ENCODE results near the gene SLC37A1.
A peak's percentile ranks its signal among the peaks of the same experiment; 100 is the strongest.

The SLC37A1 gene

GRCh38 chr21:42508371-42508770 lies 5.3 kb upstream of the SLC37A1 start:
- Mint-ChIP-seq H3K27ac (no peak overlapping the region), H3K36me3 (ENCODE audit: low read depth) (no peaks in the 10 kb centered on the region), H3K9me3 (no peaks in the 10 kb centered on the region), H3K4me1 (ENCODE audit: low read depth) (peaks cover 10% of the 10 kb centered on the region), H3K27me3 (no peaks in the 10 kb centered on the region), H3K4me3 (no peak overlapping the region)
- DNase-seq, result no peak

DNA sequence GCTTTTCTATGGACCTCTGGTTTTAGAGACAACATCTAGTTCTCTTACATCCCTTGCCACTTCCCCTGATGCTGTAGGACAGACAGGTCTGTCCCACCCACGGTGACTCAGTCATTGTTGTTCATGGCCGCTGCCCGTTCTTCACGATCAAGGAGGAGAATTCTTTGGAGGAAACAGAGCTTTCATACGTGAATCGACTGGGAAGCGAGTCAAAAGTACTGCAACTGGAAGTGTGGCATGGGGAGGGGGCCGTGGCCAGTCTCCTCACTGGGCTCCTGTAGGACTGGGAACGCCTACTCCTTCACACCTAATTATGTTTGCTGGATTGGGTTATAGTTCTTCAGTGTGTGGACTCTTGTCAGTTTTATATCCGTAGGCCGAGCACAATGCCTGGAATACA lies 4.4 kb upstream of the SLC37A1 start:
- H3K9me3 Mint-ChIP-seq, result no peaks in the 10 kb centered on the region
- H3K27ac Mint-ChIP-seq, result no peak overlapping the region
- no peak for DNase-seq
- H3K4me3 Mint-ChIP-seq, result no peak overlapping the region
- H3K27me3 Mint-ChIP-seq, result no peaks in the 10 kb centered on the region
- H3K36me3 Mint-ChIP-seq (ENCODE audit: low read depth), result no peaks in the 10 kb centered on the region
- peaks cover 3% of the 10 kb centered on the region for H3K4me1 Mint-ChIP-seq (ENCODE audit: low read depth)

DNA sequence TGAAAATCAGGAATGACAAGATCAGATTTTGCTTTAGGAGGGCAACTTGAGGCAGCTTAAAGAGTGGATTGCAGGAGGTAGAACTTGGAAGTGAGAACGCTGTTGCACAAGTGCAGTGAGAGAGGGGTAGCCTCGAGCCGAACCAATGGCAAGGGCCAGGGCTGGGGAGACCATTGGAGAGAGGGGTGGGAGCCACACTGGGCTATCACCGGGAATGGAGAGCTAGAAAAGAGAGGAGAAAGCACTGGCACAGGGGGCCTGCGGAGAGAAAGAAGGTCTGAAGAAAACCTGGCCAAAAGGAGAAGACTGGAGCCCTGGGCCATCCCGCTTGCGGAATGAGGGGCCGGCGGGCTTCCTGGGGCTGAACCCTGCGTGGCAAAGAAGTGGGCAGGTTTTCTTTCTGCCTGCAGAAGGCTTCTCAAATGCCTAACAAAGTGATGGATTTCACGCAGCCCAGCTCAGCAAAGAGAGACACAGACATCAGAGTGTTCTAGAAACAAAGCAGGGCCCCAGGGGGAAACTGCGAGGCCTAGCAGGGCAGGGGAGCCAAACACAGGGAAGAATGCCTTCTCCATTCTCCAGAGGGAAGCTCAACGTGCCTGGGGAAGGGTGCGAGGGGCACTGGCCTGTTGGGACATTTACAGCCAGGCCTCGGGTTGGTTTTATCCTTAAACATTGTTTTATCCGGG lies 1.2 kb upstream of the SLC37A1 start:
- Mint-ChIP-seq H3K27ac (no peak overlapping the region), H3K4me1 (ENCODE audit: low read depth) (peaks cover 29% of the 10 kb centered on the region), H3K27me3 (no peaks in the 10 kb centered on the region), H3K36me3 (ENCODE audit: low read depth) (peaks cover 9% of the 10 kb centered on the region), H3K9me3 (no peaks in the 10 kb centered on the region), H3K4me3 (peak overlapping the region; percentile 75)
- no peak for DNase-seq

DNA sequence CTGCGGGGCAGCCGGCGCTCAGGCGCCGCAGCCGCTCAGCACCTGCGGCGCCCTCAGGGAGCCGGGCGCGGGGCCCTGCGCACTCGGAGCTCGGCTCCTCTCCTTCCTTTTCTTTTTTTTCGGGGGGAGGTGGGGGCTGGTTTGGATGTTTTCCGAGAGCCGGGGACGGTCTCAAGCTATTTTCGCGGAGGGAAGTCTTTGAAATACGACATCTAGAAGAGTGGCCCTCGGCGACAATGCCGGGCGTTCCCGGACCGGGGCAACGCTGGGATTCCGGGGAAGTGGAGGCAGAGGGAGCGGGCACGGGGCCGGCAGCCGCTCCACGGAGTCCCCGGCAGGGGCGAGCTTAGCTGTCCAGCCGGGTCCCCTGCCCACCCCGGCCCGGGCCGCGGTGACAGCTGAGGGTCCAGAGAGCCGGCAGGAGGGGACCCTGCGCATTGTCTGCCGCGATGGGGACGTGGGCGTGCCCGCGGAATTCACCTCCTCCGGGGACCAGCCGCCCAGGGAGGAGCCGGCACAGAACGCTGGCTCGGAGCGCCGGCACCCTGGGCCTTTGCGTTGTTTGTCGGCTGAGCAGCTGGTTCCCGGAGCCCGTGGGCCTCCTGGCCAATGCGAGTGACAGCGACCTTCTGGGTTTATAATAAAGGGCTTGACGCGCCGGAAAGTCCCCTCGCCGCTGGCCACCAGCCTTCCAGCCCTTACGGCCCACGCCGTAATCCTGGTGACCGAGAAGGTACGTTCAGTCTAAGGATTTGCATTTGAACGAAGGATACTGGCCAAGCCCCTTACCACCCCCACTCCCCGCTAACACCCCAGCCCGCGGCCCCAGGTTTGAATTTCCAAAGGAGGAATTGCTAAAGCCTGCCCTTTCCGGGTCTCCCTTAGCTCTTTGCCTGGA lies 582 bp downstream of the SLC37A1 start:
- Mint-ChIP-seq H3K27me3 (no peaks in the 10 kb centered on the region), H3K4me3 (peak overlapping the region; percentile 80), H3K36me3 (ENCODE audit: low read depth) (peaks cover 26% of the 10 kb centered on the region), H3K4me1 (ENCODE audit: low read depth) (peaks cover 35% of the 10 kb centered on the region), H3K9me3 (no peaks in the 10 kb centered on the region), H3K27ac (peak overlapping the region; percentile 55)
- DNase-seq, result peak; percentile 81

DNA sequence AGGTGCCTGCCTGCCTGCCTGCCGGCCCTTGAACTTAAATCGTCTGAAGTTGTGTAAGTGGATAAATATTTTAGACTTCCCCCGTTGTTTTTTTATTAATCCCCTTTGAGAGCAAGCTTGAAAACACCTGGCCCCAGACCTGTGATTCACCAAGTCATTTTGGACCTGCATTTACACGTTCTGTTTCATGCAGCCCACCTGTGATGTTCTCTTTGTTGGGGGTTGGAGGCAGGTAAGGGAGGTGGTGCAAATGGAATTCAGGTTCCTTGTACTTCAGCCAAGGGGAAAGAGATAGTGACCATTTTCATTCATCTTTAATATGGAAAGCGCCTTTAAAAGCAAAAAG lies 1.2 kb downstream of the SLC37A1 start:
- H3K4me1 Mint-ChIP-seq (ENCODE audit: low read depth), result peaks cover 36% of the 10 kb centered on the region
- no peaks in the 10 kb centered on the region for H3K9me3 Mint-ChIP-seq
- peaks cover 32% of the 10 kb centered on the region for H3K36me3 Mint-ChIP-seq (ENCODE audit: low read depth)
- no peaks in the 10 kb centered on the region for H3K27me3 Mint-ChIP-seq
- DNase-seq, result no peak
- H3K27ac Mint-ChIP-seq, result peak overlapping the region; percentile 47
- peak overlapping the region; percentile 80 for H3K4me3 Mint-ChIP-seq

DNA sequence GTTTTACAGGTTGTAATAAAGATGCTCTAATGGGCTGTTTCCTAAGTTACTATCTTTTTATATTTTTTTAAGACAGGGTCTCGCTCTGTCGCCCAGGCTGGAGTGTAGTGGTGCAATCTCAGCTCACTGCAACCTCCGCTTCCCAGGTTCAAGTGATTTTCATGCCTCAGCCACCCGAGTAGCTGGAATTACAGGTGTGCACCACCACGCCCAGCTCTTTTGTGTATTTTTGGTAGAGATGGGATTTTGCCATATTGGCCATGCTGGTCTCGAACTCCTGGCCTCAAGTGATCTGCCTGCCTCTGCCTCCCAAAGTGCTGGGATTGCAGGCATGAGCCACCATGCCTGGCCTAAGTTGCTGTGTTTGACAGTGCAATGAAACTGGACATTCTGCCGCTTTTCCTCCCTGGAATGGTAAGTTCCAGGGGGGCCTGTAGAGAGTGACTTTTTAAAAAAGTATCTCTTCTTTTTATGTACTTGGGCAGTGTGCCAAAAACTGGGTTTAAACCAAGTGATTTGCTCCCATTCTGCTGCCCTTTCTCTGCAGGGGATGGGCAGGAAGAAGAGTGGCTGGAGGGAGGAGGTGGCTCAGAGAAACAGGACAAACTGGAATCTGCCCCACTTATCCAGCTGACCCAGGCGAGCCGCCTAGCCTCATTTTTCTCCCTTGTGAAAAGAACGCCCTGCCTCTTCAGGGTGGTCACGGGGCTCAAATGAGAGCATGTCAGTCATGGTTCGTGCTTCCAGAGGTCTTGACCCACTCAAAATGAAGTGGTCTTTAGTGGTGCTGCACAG lies 2.3 kb downstream of the SLC37A1 start:
- no peaks in the 10 kb centered on the region for H3K9me3 Mint-ChIP-seq
- no peak for DNase-seq
- no peak overlapping the region for H3K27ac Mint-ChIP-seq
- H3K27me3 Mint-ChIP-seq, result no peaks in the 10 kb centered on the region
- H3K4me3 Mint-ChIP-seq, result peak overlapping the region; percentile 80
- peaks cover 36% of the 10 kb centered on the region for H3K4me1 Mint-ChIP-seq (ENCODE audit: low read depth)
- H3K36me3 Mint-ChIP-seq (ENCODE audit: low read depth), result peaks cover 43% of the 10 kb centered on the region

DNA sequence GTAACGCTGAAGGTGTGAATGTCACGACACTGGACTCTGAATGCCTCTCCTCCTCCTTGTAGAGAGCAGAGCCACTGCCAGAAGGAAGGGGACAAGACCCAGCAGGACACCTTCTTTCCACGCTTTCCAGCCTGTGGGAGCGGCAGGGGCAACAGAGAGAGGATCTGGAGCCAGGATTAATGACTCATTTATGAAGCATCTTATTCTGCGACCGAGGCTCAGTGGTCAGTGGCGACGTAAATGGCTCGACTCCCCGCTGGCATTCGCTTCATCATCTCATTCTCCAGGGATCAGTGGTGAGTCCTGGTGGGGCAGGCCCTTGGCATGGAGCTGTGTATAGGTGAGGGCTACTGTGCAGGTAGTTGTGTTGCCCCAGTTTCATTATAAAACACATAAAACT lies 4.6 kb downstream of the SLC37A1 start:
- no peak for DNase-seq
- Mint-ChIP-seq H3K4me1 (ENCODE audit: low read depth) (peaks cover 34% of the 10 kb centered on the region), H3K36me3 (ENCODE audit: low read depth) (peaks cover 65% of the 10 kb centered on the region), H3K27me3 (no peaks in the 10 kb centered on the region), H3K9me3 (no peaks in the 10 kb centered on the region), H3K27ac (no peak overlapping the region), H3K4me3 (no peak overlapping the region)

- Mint-ChIP-seq H3K4me3 (no peak overlapping the region), H3K9me3 (no peaks in the 10 kb centered on the region), H3K4me1 (ENCODE audit: low read depth) (peaks cover 36% of the 10 kb centered on the region), H3K36me3 (ENCODE audit: low read depth) (peaks cover 68% of the 10 kb centered on the region), H3K27me3 (no peaks in the 10 kb centered on the region), H3K27ac (no peak overlapping the region)
- DNase-seq, result no peak
Observed at GRCh38 chr21:42518626-42519025, 5.0 kb downstream of the SLC37A1 start.

DNA sequence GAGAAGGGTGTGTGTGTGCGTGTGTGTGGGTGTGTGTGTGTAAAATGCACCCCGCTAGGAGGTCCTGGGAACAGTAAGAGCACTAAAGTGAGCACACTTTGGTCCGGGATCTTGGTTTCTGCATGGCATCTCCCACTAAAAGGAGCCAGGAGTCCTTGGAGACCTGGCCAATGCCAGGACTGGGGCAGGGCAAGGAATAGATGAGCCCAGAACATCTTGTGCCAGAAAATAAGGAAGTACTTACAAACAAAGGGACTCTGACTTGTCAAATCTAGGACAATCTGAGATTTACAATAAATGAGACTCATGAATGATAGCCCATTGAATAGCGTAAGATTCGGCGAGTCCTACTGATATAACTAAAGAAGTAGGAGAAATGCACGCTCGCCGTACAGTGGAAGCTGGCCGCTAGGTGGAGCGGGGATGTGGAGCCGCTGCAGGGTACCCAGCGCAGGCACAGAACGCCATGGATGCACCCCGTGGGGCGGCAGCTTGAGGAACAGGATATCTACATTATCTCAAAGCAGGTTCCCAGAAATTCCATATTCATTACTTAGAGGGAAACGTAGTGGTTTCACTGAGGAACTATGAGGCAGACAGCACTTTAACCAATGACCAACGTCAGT lies 7.1 kb downstream of the SLC37A1 start:
- no peak overlapping the region for H3K27ac Mint-ChIP-seq
- H3K4me3 Mint-ChIP-seq, result no peak overlapping the region
- peaks cover 86% of the 10 kb centered on the region for H3K36me3 Mint-ChIP-seq (ENCODE audit: low read depth)
- H3K27me3 Mint-ChIP-seq, result no peaks in the 10 kb centered on the region
- peaks cover 44% of the 10 kb centered on the region for H3K4me1 Mint-ChIP-seq (ENCODE audit: low read depth)
- DNase-seq, result no peak
- no peaks in the 10 kb centered on the region for H3K9me3 Mint-ChIP-seq

DNA sequence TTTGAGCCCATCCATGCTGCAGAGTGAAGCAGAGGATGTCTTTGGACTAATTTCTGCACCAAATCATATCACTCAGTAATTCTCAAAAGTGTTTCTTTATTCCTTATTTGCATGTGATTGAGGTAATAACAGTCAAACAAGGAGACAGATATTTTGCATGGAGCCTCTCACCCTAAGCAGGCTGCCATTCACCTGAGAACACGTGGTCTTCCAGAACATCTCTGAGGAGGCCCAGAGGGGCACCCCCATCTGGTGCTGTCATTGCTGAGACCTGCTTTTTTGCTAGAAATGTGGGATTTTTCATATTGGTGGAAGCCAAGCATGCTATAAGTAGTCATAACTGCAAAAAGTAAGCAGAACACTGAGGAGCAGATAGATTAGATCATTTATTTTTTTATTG lies 7.7 kb downstream of the SLC37A1 start:
- Mint-ChIP-seq H3K4me1 (ENCODE audit: low read depth) (peaks cover 44% of the 10 kb centered on the region), H3K27me3 (no peaks in the 10 kb centered on the region), H3K27ac (no peak overlapping the region)

GRCh38 chr21:42521805-42522204 lies 8.2 kb downstream of the SLC37A1 start:
- no peak for DNase-seq
- H3K27ac Mint-ChIP-seq, result no peak overlapping the region
- no peaks in the 10 kb centered on the region for H3K27me3 Mint-ChIP-seq
- H3K9me3 Mint-ChIP-seq, result no peaks in the 10 kb centered on the region
- H3K4me3 Mint-ChIP-seq, result no peak overlapping the region
- peaks cover 92% of the 10 kb centered on the region for H3K36me3 Mint-ChIP-seq (ENCODE audit: low read depth)
- H3K4me1 Mint-ChIP-seq (ENCODE audit: low read depth), result peaks cover 44% of the 10 kb centered on the region

More for the DNA sequence above, 7.7 kb downstream of the SLC37A1 start:
- H3K36me3 Mint-ChIP-seq (ENCODE audit: low read depth), result peaks cover 92% of the 10 kb centered on the region
- no peak for DNase-seq
- H3K4me3 Mint-ChIP-seq, result no peak overlapping the region
- H3K9me3 Mint-ChIP-seq, result no peaks in the 10 kb centered on the region

DNA sequence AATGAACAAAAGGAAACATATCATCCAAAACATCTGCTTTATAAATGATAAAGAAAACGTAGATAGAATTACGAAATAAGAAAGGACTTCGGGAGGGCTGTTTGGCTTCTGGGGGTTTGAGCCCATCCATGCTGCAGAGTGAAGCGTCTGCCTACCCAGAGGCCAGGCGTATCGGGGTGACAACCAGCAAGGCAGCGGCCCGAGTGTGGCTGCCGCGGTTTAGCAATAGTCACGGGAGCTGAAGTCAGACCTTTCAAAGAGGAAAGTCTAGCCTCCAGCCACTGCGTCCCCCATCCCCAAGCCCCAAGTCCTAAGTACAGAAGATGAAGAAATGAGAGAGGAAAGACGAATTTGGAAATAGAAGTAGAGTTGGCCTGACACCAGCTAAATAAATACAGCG lies 8.6 kb downstream of the SLC37A1 start:
- Mint-ChIP-seq H3K4me1 (ENCODE audit: low read depth) (peaks cover 44% of the 10 kb centered on the region), H3K27ac (no peak overlapping the region), H3K4me3 (no peak overlapping the region), H3K9me3 (no peaks in the 10 kb centered on the region), H3K36me3 (ENCODE audit: low read depth) (peaks cover 91% of the 10 kb centered on the region), H3K27me3 (no peaks in the 10 kb centered on the region)
- no peak for DNase-seq

- Mint-ChIP-seq H3K4me1 (ENCODE audit: low read depth) (peaks cover 46% of the 10 kb centered on the region), H3K27ac (no peak overlapping the region), H3K27me3 (no peaks in the 10 kb centered on the region), H3K36me3 (ENCODE audit: low read depth) (peaks cover 90% of the 10 kb centered on the region), H3K4me3 (no peak overlapping the region), H3K9me3 (no peaks in the 10 kb centered on the region)
- DNase-seq, result no peak
Observed at GRCh38 chr21:42522771-42523170, 9.1 kb downstream of the SLC37A1 start.

DNA sequence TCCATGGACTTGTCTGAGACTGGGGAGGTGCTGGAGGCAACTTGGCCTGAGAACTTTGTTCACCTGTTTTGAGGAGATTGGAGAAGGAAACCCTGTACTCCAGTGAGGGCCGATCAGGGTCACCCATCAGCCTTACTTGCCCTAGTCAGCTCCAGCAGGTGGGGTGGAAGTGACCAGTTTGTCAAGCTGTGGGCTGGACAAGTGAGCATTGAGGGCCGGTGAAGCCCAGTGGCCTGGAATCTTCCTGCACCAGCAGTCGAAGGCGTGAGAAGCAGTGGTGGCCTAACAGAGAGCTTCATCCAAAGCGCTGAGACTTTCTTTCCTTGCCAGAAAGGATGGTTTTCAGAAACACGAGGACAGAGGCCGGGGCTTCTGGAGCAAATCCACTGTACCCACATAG lies 9.6 kb downstream of the SLC37A1 start:
- H3K27ac Mint-ChIP-seq, result no peak overlapping the region
- H3K36me3 Mint-ChIP-seq (ENCODE audit: low read depth), result peaks cover 87% of the 10 kb centered on the region
- H3K4me3 Mint-ChIP-seq, result no peak overlapping the region

More for the DNA sequence above, 9.6 kb downstream of the SLC37A1 start:
- no peaks in the 10 kb centered on the region for H3K9me3 Mint-ChIP-seq
- H3K4me1 Mint-ChIP-seq (ENCODE audit: low read depth), result peaks cover 49% of the 10 kb centered on the region
- DNase-seq, result no peak
- no peaks in the 10 kb centered on the region for H3K27me3 Mint-ChIP-seq
